Left ventricle myocardium inferior (tissue), 1 donor: Measurements from ENCODE around the gene CACNA1F. TPM values are rescaled to one million over a fixed set of nuclear protein-coding genes. Genes with fewer than 3 reads are reported as not detected.

Experiments
- DNase-seq: peaks from one replicate; pipeline ENCODE4 v3.0.0-alpha.2; 2020
- H3K27ac ChIP-seq: fragments of 200-600 bp; replicated peaks from 2 replicates; pipeline ENCODE4 v1.8.0; 2021
- H3K27me3 ChIP-seq: fragments of 200-600 bp; 2 replicates; pipeline ENCODE4 v1.8.0; 2021; ENCODE audit warnings: low read depth
- H3K36me3 ChIP-seq: fragments of 200-600 bp; 2 replicates; pipeline ENCODE4 v1.8.0; 2021
- H3K4me1 ChIP-seq: fragments of 200-600 bp; 2 replicates; pipeline ENCODE4 v1.8.0; 2021
- H3K4me3 ChIP-seq: fragments of 200-600 bp; 2 replicates; pipeline ENCODE4 v1.8.0; 2021; ENCODE audit warnings: mild to moderate bottlenecking, moderate library complexity
- H3K9me3 ChIP-seq: fragments of 200-600 bp; replicated peaks from 2 replicates; pipeline ENCODE4 v1.8.0; 2021
- intact Hi-C: fragments of 100-400 bp; cut with micrococcal nuclease; formaldehyde crosslinking; loops from one replicate; pipeline ENCODE4 v1.11.0; 2022
- total RNA-seq: library from RNA; stranded (reverse); fragmentation: NEBNext Ultra II Directional; extraction: Animal tissue kit (Norgen Biotek cat#: 25700); gene quantifications from one replicate; pipeline ENCODE4 v1.2.1, GENCODE V29; 2021
- TF ChIP-seq, protein P1 (sequence below): fragments of 200-600 bp; IDR thresholded peaks from 2 replicates; pipeline ENCODE4 v1.8.0; 2021; ENCODE audit warnings: antibody characterized with exemption, mild to moderate bottlenecking, borderline replicate concordance
- donor health status: DM: no; HTN: yes; CAD: no; lungs with severe emphysema.

Gene CACNA1F
- total RNA-seq, 1 donor from 2014 or later: 0.08 TPM

DNA sequence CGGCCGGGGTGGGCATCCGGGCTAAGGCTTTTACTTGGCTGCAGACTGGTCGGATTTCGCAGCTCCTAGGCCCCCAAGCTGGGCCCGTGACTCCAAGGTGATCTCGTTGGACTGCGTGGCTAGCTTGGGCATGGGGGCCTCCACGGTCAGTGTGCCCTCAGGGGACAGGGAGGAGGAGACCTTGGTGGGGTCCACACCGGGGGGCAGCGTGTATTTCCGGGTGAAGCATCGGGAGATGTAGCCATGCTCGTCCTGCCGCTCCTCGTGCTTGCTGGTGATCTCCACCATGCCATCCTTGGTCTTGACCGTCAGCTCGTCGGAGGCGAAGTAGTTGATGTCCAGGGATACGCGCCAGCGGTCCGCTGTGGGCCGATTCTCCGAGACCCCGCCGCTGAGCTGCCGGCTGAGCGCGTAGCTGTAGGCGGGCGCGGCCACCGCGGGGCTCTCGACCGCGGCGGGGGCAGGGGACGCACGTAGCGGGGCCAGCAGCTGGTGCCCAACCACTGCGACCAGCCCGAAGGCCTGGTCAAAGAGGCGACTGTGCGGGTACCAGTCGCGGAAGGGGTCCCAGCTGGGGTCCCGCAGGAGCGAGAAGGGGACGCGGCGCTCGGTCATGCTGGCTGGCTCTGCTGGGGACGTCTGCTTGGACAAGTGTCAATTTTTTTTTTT lies 881 bp upstream of the CACNA1F start:
- peak overlapping the region; percentile 32 for H3K4me3 ChIP-seq
- no peak for DNase-seq
- H3K36me3 ChIP-seq: no peaks in the 10 kb centered on the region
- no peaks in the 10 kb centered on the region for H3K27me3 ChIP-seq
- H3K4me1 ChIP-seq: peaks cover 11% of the 10 kb centered on the region
- intact Hi-C loops: no loop called here
- no peaks in the 10 kb centered on the region for H3K9me3 ChIP-seq
- TF ChIP-seq, protein P1, sequence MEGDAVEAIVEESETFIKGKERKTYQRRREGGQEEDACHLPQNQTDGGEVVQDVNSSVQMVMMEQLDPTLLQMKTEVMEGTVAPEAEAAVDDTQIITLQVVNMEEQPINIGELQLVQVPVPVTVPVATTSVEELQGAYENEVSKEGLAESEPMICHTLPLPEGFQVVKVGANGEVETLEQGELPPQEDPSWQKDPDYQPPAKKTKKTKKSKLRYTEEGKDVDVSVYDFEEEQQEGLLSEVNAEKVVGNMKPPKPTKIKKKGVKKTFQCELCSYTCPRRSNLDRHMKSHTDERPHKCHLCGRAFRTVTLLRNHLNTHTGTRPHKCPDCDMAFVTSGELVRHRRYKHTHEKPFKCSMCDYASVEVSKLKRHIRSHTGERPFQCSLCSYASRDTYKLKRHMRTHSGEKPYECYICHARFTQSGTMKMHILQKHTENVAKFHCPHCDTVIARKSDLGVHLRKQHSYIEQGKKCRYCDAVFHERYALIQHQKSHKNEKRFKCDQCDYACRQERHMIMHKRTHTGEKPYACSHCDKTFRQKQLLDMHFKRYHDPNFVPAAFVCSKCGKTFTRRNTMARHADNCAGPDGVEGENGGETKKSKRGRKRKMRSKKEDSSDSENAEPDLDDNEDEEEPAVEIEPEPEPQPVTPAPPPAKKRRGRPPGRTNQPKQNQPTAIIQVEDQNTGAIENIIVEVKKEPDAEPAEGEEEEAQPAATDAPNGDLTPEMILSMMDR: no peak
- H3K27ac ChIP-seq: no peak overlapping the region

DNA sequence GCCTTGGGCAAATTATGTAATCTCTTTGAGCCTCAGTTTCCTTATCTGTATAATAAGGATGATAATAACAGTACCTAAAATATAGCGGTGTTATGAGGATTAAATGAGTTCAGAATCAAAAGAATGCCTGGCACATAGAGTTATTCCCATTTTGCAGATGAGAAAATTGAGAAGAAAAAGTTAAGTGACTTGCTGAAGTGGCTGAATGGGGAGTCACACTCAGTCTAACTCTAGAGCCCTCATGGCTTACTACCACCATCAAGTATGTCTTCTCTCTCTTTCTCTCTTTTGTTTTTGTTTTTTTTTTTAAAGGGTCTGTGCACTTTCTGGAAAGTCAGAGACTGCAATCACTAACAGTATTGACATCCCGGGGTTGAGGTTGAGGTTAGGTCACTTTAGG lies 615 bp downstream of the CACNA1F start:
- Histone ChIP-seq H3K4me1 (peaks cover 11% of the 10 kb centered on the region), H3K9me3 (no peaks in the 10 kb centered on the region), H3K27ac (no peak overlapping the region), H3K4me3 (no peak overlapping the region), H3K27me3 (no peaks in the 10 kb centered on the region), H3K36me3 (no peaks in the 10 kb centered on the region)
- intact Hi-C loops: no loop called here
- TF ChIP-seq, protein P1: no peak
- no peak for DNase-seq

GRCh38 chrX:49231333-49232000 lies 1.7 kb downstream of the CACNA1F start:
- TF ChIP-seq, protein P1: no peak
- Histone ChIP-seq H3K27me3 (no peaks in the 10 kb centered on the region), H3K9me3 (no peaks in the 10 kb centered on the region), H3K4me1 (peaks cover 8% of the 10 kb centered on the region), H3K27ac (no peak overlapping the region), H3K36me3 (no peaks in the 10 kb centered on the region), H3K4me3 (no peak overlapping the region)
- no peak for DNase-seq
- intact Hi-C loops: no loop called here

- no peaks in the 10 kb centered on the region for H3K9me3 ChIP-seq
- no peaks in the 10 kb centered on the region for H3K27me3 ChIP-seq
- H3K4me1 ChIP-seq: peaks cover 2% of the 10 kb centered on the region
- peak; percentile 64 for DNase-seq
- H3K4me3 ChIP-seq: peak overlapping the region; percentile 57
- TF ChIP-seq, protein P1: no peak
- H3K36me3 ChIP-seq: no peaks in the 10 kb centered on the region
- intact Hi-C loops: no loop called here
- H3K27ac ChIP-seq: no peak overlapping the region
Measured at GRCh38 chrX:49230500-49231232, 2.5 kb downstream of the CACNA1F start.

DNA sequence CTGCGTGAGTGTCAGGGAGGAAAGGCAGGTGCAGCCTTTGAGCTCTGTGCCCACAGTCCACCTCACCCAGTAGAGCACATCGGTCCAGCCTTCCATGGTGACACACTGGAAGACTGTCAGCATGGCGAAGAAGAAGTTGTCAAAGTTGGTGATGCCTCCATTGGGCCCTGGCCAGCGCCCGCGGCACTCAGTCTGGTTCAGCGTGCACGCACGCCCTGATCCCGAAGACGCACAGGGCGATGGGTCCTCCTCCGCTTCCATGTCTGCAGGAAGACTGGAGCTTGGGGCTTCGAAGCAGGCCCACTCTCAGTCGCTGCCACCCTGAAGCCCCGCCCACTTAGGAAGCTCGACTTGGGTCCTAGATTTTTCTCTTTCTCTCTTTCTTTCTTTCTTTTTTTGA lies 5.0 kb downstream of the CACNA1F start:
- H3K4me1 ChIP-seq: peaks cover 2% of the 10 kb centered on the region
- intact Hi-C loops: no loop called here
- TF ChIP-seq, protein P1: no peak

More for the DNA sequence above, 5.0 kb downstream of the CACNA1F start:
- Histone ChIP-seq H3K27me3 (no peaks in the 10 kb centered on the region), H3K36me3 (no peaks in the 10 kb centered on the region), H3K9me3 (no peaks in the 10 kb centered on the region), H3K4me3 (no peak overlapping the region), H3K27ac (no peak overlapping the region)
- DNase-seq: no peak
